GM12878 (cell line): Measurements from ENCODE around the gene SLC2A4RG. TPM values are rescaled to one million over a fixed set of nuclear protein-coding genes. Genes with fewer than 3 reads are reported as not detected.

ENCODE experiments used
- ATAC-seq: fragments of 200-7000 bp; cut with Tn5 transposase; 3 replicates; pipeline ENCODE4 v1.9.1; 2020; ENCODE audit warnings: mild to moderate bottlenecking, moderate library complexity
- BruUV-seq: library from RNA; stranded (reverse); fragments of 400-500 nt; replicated peaks from 2 replicates; lab custom pipeline; 2021; lab: Mats Ljungman, UMichigan
- CTCF ChIA-PET: fragments of 300-600 bp; sonication (Branson Sonifier 250); formaldehyde crosslinking; extraction: SDS; loops from one replicate; lab custom pipeline; 2021; ENCODE audit warnings: inconsistent platforms; lab: Yijun Ruan, JAX
- POLR2A ChIA-PET: fragments of 350-600 bp; formaldehyde crosslinking; extraction: SDS; loops from one replicate; lab custom pipeline; 2021; ENCODE audit warnings: inconsistent platforms; lab: Charles Lee
- RAD21 ChIA-PET: fragments of 300-600 bp; sonication (Branson Sonifier 250); formaldehyde crosslinking; loops from one replicate; lab custom pipeline; 2023; ENCODE audit warnings: antibody characterized with exemption; ENCODE audit not compliant: unreplicated experiment; lab: Charles Lee
- SMC1A ChIA-PET: fragments of 300-600 bp; sonication (Branson Sonifier 250); formaldehyde crosslinking; loops from one replicate; lab custom pipeline; 2023; ENCODE audit not compliant: unreplicated experiment, uncharacterized antibody; lab: Charles Lee
- DNase-seq: peaks from one replicate; pipeline ENCODE4 v3.0.0-alpha.2; 2011; ENCODE audit warnings: low read depth, low spot score
- FAIRE-seq: peaks from 3 replicates; lab custom pipeline; 2011; peaks lifted over from hg19 to GRCh38; lab: Jason Lieb, UNC
- H2AFZ ChIP-seq: 2 replicates; pipeline ENCODE4 v1.6.0; 2011; ENCODE audit warnings: low read depth, low read length, control low read depth; ENCODE audit not compliant: control insufficient read depth
- H3K27ac ChIP-seq: 2 replicates; pipeline ENCODE4 v1.5.1; 2011; ENCODE audit warnings: control low read depth; ENCODE audit not compliant: control insufficient read depth, insufficient read depth
- H3K27me3 ChIP-seq, 2 experiments: replicated peaks in 1 of 2; 2 replicates each; pipeline versions ENCODE4 v1.6.0 to v1.6.1; 2011; ENCODE audit warnings: low read length in 1 of 2; ENCODE audit not compliant: control insufficient read depth in 2 of 2, insufficient read depth in 2 of 2
- H3K36me3 ChIP-seq, 2 experiments: 2 replicates each; pipeline ENCODE4 v1.5.1; 2011; ENCODE audit warnings: low read length in 1 of 2; ENCODE audit not compliant: control insufficient read depth in 2 of 2, insufficient read depth in 2 of 2
- H3K4me1 ChIP-seq: 2 replicates; pipeline ENCODE4 v1.6.1; 2011; ENCODE audit warnings: mild to moderate bottlenecking, low read length, moderate library complexity, mixed read lengths; ENCODE audit not compliant: control insufficient read depth, insufficient read depth
- H3K4me2 ChIP-seq: 2 replicates; pipeline ENCODE4 v1.6.0; 2011; ENCODE audit warnings: control low read depth; ENCODE audit not compliant: control insufficient read depth, insufficient read depth
- H3K4me3 ChIP-seq: fragments of 200-600 bp; sonication (generic); 2 replicates; pipeline ENCODE4 v1.5.1; 2016
- H3K79me2 ChIP-seq: 2 replicates; pipeline ENCODE4 v1.6.0; 2011; ENCODE audit warnings: low read length; ENCODE audit not compliant: control insufficient read depth, insufficient read depth
- H3K9ac ChIP-seq: 2 replicates; pipeline ENCODE4 v1.8.0; 2011; ENCODE audit warnings: low read length, control low read depth, mixed read lengths; ENCODE audit not compliant: control insufficient read depth, insufficient read depth
- H3K9me3 ChIP-seq: replicated peaks from 3 replicates; pipeline ENCODE4 v1.5.1; 2011; ENCODE audit warnings: mild to moderate bottlenecking, low read length; ENCODE audit not compliant: control insufficient read depth, insufficient read depth
- H4K20me1 ChIP-seq: 2 replicates; pipeline ENCODE4 v1.6.0; 2011; ENCODE audit not compliant: control insufficient read depth, insufficient read depth
- ATF2 ChIP-seq: IDR thresholded peaks from 2 replicates; pipeline ENCODE4 v1.6.1; 2012; ENCODE audit warnings: low read length, inconsistent platforms
- BCLAF1 ChIP-seq: fragments of 450-650 bp; IDR thresholded peaks from 2 replicates; pipeline ENCODE4 v1.6.1; 2017; ENCODE audit warnings: antibody characterized with exemption, mild to moderate bottlenecking, moderate library complexity
- BMI1 ChIP-seq: fragments of 450-650 bp; IDR thresholded peaks from 2 replicates; pipeline ENCODE4 v1.6.1; 2016; ENCODE audit warnings: mild to moderate bottlenecking, moderate library complexity, borderline replicate concordance
- CBFB ChIP-seq: IDR thresholded peaks from 2 replicates; pipeline ENCODE4 v1.6.1; 2016; ENCODE audit warnings: antibody characterized with exemption, low read depth
- MTA2 ChIP-seq: fragments of 450-650 bp; IDR thresholded peaks from 2 replicates; pipeline ENCODE4 v1.6.1; 2016; ENCODE audit warnings: low read depth, mild to moderate bottlenecking, moderate library complexity
- NRF1 ChIP-seq: conservative IDR thresholded peaks from 2 replicates; pipeline ENCODE4 v1.6.1; 2011; ENCODE audit warnings: mild to moderate bottlenecking, low read depth, low read length, improper control_type of control experiment
- RAD21 ChIP-seq: IDR thresholded peaks from 2 replicates; pipeline ENCODE4 v1.6.1; 2011; ENCODE audit warnings: mild to moderate bottlenecking, low read depth, low read length, moderate library complexity; ENCODE audit not compliant: insufficient read depth
- SIX5 ChIP-seq: IDR thresholded peaks from 2 replicates; pipeline ENCODE4 v1.6.1; 2011; ENCODE audit warnings: mild to moderate bottlenecking, low read depth, low read length, moderate library complexity; ENCODE audit not compliant: severe bottlenecking
- SMAD5 ChIP-seq: IDR thresholded peaks from 2 replicates; pipeline ENCODE4 v1.6.1; 2016; ENCODE audit warnings: antibody characterized with exemption, low read depth
- TBL1XR1 ChIP-seq: IDR thresholded peaks from 2 replicates; pipeline ENCODE4 v1.6.1; 2012; ENCODE audit warnings: low read depth, low read length, improper control_type of control experiment
- WRNIP1 ChIP-seq: IDR thresholded peaks from 2 replicates; pipeline ENCODE4 v1.6.1; 2011; ENCODE audit warnings: low read depth, low read length, improper control_type of control experiment, borderline replicate concordance
- ZNF217 ChIP-seq: fragments of 450-650 bp; IDR thresholded peaks from 2 replicates; pipeline ENCODE4 v1.6.1; 2017; ENCODE audit warnings: antibody characterized with exemption, mild to moderate bottlenecking
- ZNF687 ChIP-seq: fragments of 450-650 bp; IDR thresholded peaks from 2 replicates; pipeline ENCODE4 v1.6.1; 2017; ENCODE audit warnings: mild to moderate bottlenecking, moderate library complexity
- WGBS: methylation state at CpG from one replicate; pipeline ENCODE4 v1.1.6; 2016; ENCODE audit warnings: low lambda C conversion rate; ENCODE audit not compliant: insufficient replicate concordance, insufficient coverage; ENCODE audit errors: missing lambda C conversion rate; 5-methylcytosine and 5-hydroxymethylcytosine counted together
- in situ Hi-C: fragments of 300-500 bp; cut with MboI; formaldehyde crosslinking; loops from 9 replicates; pipeline ENCODE4 v1.14.3; 2018; ENCODE audit warnings: mixed read lengths
- intact Hi-C: fragments of 100-400 bp; cut with micrococcal nuclease; formaldehyde crosslinking; loops from one replicate; pipeline ENCODE4 v1.14.2; 2022; ENCODE audit not compliant: unreplicated experiment
- polyA plus RNA-seq, 11 experiments: library from polyadenylated mRNA; depleted of rRNA in 4 of 11; unstranded in 6 of 11; stranded (reverse) in 5 of 11; fragments of >200 nt; fragmentation: Nextera tagmentation in 4 of 11; fragmentation: Illumina TruSeq in 1 of 11; extraction: Ambion mirVana in 4 of 11; extraction: Trizol in 1 of 11; gene quantifications; 1 replicate in 1 of 11; 2 replicates in 10 of 11; pipeline versions ENCODE4 v1.2.1 to v1.2.3, GENCODE V29; 2011 to 2016; ENCODE audit warnings: inconsistent platforms in 2 of 11, missing spikeins in 2 of 11, low read depth in 1 of 11
- total RNA-seq, 4 experiments: library from RNA; depleted of rRNA in 3 of 4; stranded (reverse); fragments of >200 nt in 3 of 4; fragmentation: Illumina TruSeq in 1 of 4; extraction: Trizol in 1 of 4; gene quantifications; 2 replicates each; pipeline versions ENCODE4 v1.2.1 to v1.2.3, GENCODE V29; 2013 to 2021
- TF ChIP-seq, protein P1 (sequence below): fragments of 450-650 bp; IDR thresholded peaks from 2 replicates; pipeline ENCODE4 v1.6.1; 2017; ENCODE audit warnings: mild to moderate bottlenecking

Gene SLC2A4RG
- total and polyA plus RNA-seq, 10 of the 15 experiments (the other 5 are each of a cell fraction or from before 2014, with no cell fraction given): 0.34 to 65.9 (median 13.3) TPM

DNA sequence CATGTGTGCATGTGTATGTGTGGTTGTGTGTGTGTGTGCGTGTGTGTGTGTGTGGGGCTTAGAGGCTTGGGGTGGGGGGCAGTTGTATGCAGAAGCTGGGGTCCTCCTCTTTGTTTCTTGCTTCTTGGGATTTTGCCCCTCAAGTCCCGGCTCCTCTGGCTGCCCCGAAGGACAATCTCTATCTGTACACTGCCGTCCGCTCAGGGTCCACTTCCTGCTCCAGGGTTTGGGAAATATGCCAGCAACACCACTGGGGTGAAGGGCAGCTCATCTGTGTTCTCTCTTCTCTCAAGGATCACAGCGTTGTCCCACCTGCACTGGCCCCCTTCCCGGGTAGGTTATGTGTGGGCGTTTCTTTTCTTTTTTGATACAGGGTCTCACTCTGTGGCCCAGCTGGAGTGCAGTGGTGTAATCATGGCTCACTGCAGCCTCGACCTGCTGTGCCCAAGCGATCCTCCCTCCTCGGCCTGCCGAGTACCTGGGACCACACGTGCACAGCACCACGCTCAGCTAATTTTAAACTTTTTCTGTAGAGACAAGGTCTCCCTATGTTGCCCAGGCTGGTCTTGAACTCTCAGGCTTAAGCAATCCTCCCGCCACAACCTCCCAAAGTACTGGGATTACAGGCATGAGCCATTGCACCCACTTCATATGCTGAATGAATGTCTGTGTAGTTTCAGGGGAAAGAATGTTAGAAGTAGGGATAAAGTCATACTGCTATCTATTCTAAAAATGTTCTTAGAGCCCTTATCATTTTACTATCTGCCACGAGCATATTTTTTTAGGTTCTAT lies 25.7 kb downstream of the SLC2A4RG start:
- Histone ChIP-seq H2AFZ (no peak overlapping the region), H3K27me3 (no peaks in the 10 kb centered on the region), H4K20me1 (no peaks in the 10 kb centered on the region), H3K4me3 (no peak overlapping the region), H3K9ac (no peak overlapping the region), H3K9me3 (no peaks in the 10 kb centered on the region), H3K4me2 (no peak overlapping the region), H3K36me3 (no peaks in the 10 kb centered on the region), H3K79me2 (no peaks in the 10 kb centered on the region), H3K4me1 (no peaks in the 10 kb centered on the region), H3K27ac (no peak overlapping the region)
- ATAC-seq (no peak), FAIRE-seq (no peak), DNase-seq (no peak)
- in situ Hi-C loops (no loop called here), intact Hi-C loops (no loop called here)
- 55% methylated on average over 16 of the region's 16 CpGs for WGBS
- RAD21 ChIA-PET: no interaction called here
- BruUV-seq: no TSS peak
- POLR2A ChIA-PET: no interaction called here
- CTCF ChIA-PET: no interaction called here
- SMC1A ChIA-PET: no interaction called here
- TF ChIP-seq ZNF217 (no peak), ZNF687 (no peak), WRNIP1 (no peak), SIX5 (no peak), TBL1XR1 (no peak), CBFB (no peak), BCLAF1 (no peak), SMAD5 (no peak), RAD21 (no peak), ATF2 (no peak), NRF1 (no peak), BMI1 (no peak), MTA2 (no peak)
- TF ChIP-seq, protein P1, sequence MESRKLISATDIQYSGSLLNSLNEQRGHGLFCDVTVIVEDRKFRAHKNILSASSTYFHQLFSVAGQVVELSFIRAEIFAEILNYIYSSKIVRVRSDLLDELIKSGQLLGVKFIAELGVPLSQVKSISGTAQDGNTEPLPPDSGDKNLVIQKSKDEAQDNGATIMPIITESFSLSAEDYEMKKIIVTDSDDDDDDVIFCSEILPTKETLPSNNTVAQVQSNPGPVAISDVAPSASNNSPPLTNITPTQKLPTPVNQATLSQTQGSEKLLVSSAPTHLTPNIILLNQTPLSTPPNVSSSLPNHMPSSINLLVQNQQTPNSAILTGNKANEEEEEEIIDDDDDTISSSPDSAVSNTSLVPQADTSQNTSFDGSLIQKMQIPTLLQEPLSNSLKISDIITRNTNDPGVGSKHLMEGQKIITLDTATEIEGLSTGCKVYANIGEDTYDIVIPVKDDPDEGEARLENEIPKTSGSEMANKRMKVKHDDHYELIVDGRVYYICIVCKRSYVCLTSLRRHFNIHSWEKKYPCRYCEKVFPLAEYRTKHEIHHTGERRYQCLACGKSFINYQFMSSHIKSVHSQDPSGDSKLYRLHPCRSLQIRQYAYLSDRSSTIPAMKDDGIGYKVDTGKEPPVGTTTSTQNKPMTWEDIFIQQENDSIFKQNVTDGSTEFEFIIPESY: no peak
